SIG-M5 treated with dmso at 0.1 percent for 504 hours (cell line): ENCODE measurements around the gene MUCL3.
A peak's percentile ranks its signal among the peaks of the same experiment; 100 is the strongest.
"Not testable (repeated sequence)": the region's sequence is repeated elsewhere in the genome, so short reads cannot be mapped to it uniquely, and the experiment has no call there.

Experiments used
- DNase-seq: peaks from one replicate; lab custom pipeline; 2025; ENCODE audit not compliant: unreplicated experiment; lab: John Stamatoyannopoulos, UW

The MUCL3 gene

GRCh38 chr6:30912746-30913520, 27.8 kb upstream of the MUCL3 start:
- DNase-seq, result no peak

GRCh38 chr6:30913721-30914075, 27.1 kb upstream of the MUCL3 start:
- DNase-seq, result no peak

- peak; percentile 83 for DNase-seq
Measured at GRCh38 chr6:30914076-30914853, 26.5 kb upstream of the MUCL3 start, which contains the start of gene VARS2. Gene VARS2, plus strand, starts transcription at chr6:30914238. Its CDS starts 599 bp downstream, at chr6:30914837.

GRCh38 chr6:30914854-30915590, 25.8 kb upstream of the MUCL3 start:
- DNase-seq, result no peak

GRCh38 chr6:30915591-30915946, 25.2 kb upstream of the MUCL3 start:
- DNase-seq, result peak; percentile 54

GRCh38 chr6:30917041-30917440, 23.7 kb upstream of the MUCL3 start:
- DNase-seq, result no peak

GRCh38 chr6:30917487-30917886, 23.3 kb upstream of the MUCL3 start:
- no peak for DNase-seq

- DNase-seq, result no peak
Measured at GRCh38 chr6:30918670-30919069, 22.1 kb upstream of the MUCL3 start.

GRCh38 chr6:30922447-30922852, 18.3 kb upstream of the MUCL3 start:
- no peak for DNase-seq

GRCh38 chr6:30924040-30924627, 16.6 kb upstream of the MUCL3 start:
- DNase-seq, result not testable (repeated sequence)

- DNase-seq, result no peak
Measured at GRCh38 chr6:30926644-30927043, 14.1 kb upstream of the MUCL3 start.

GRCh38 chr6:30927080-30927479, 13.7 kb upstream of the MUCL3 start:
- DNase-seq, result not testable (repeated sequence)

- DNase-seq, result no peak
Measured at GRCh38 chr6:30928677-30929076, 12.1 kb upstream of the MUCL3 start.

GRCh38 chr6:30930506-30930905, 10.3 kb upstream of the MUCL3 start:
- no peak for DNase-seq

- no peak for DNase-seq
Measured at GRCh38 chr6:30931272-30931671, 9.5 kb upstream of the MUCL3 start.

- DNase-seq, result no peak
Measured at GRCh38 chr6:30931969-30932645, 8.7 kb upstream of the MUCL3 start, which contains the start of gene SFTA2. Gene SFTA2, minus strand, starts transcription at chr6:30932170. Its CDS starts 74 bp downstream, at chr6:30932096.

- no peak for DNase-seq
Measured at GRCh38 chr6:30932665-30933365, 8.0 kb upstream of the MUCL3 start.

- no peak for DNase-seq
Measured at GRCh38 chr6:30935018-30935417, 5.8 kb upstream of the MUCL3 start.

- no peak for DNase-seq
Measured at GRCh38 chr6:30937265-30937664, 3.5 kb upstream of the MUCL3 start.

GRCh38 chr6:30938730-30939129, 2.0 kb upstream of the MUCL3 start:
- no peak for DNase-seq
